HepG2 (cell line): ENCODE measurements around the gene C19orf33. TPM values are rescaled to one million over a fixed set of nuclear protein-coding genes. Genes with fewer than 3 reads are reported as not detected.

Experiments used
- CC2D1A ChIP-seq: sonication (generic); formaldehyde crosslinking; IDR thresholded peaks from 2 replicates; pipeline ENCODE4 v1.8.1; 2023; ENCODE audit warnings: mild to moderate bottlenecking, missing genetic modification reagents
- CCDC6 ChIP-seq: sonication (generic); formaldehyde crosslinking; IDR thresholded peaks from 2 replicates; pipeline ENCODE4 v1.8.1; 2022; ENCODE audit warnings: mild to moderate bottlenecking, missing genetic modification reagents, moderate library complexity
- EEA1 ChIP-seq: sonication (generic); formaldehyde crosslinking; IDR thresholded peaks from 2 replicates; pipeline ENCODE4 v1.5.1; 2020; ENCODE audit warnings: mild to moderate bottlenecking, missing genetic modification reagents, borderline replicate concordance
- FOXK2 ChIP-seq: fragments of 450-650 bp; IDR thresholded peaks from 2 replicates; pipeline ENCODE4 v1.6.1; 2016
- HOXA3 ChIP-seq: sonication (generic); formaldehyde crosslinking; IDR thresholded peaks from 2 replicates; pipeline ENCODE4 v1.5.0; 2020; ENCODE audit warnings: missing genetic modification reagents
- PAF1 ChIP-seq: IDR thresholded peaks from 2 replicates; pipeline ENCODE4 v1.6.1; 2016; ENCODE audit warnings: missing genetic modification reagents, missing compliant biosample characterization
- REST ChIP-seq, 2 experiments: IDR thresholded peaks; 2 replicates each; pipeline ENCODE4 v1.6.1; 2011 to 2012; ENCODE audit warnings: low read length in 2 of 2, borderline replicate concordance in 1 of 2, low read depth in 1 of 2, mild to moderate bottlenecking in 1 of 2, moderate library complexity in 1 of 2
- ZBTB20 ChIP-seq: sonication (generic); formaldehyde crosslinking; IDR thresholded peaks from 2 replicates; pipeline ENCODE4 v1.8.1; 2023; ENCODE audit warnings: missing genetic modification reagents, low read depth, mild to moderate bottlenecking, borderline replicate concordance
- ZBTB40 ChIP-seq, 2 experiments: fragments of 450-650 bp in 1 of 2; sonication (generic) in 1 of 2; formaldehyde crosslinking in 1 of 2; IDR thresholded peaks; 2 replicates each; pipeline versions ENCODE4 v1.6.1 to v1.8.0; 2016 to 2022; ENCODE audit warnings: antibody characterized with exemption in 1 of 2, mild to moderate bottlenecking in 1 of 2, missing genetic modification reagents in 1 of 2
- ZBTB49 ChIP-seq: sonication (generic); formaldehyde crosslinking; IDR thresholded peaks from 2 replicates; pipeline ENCODE4 v1.4.0; 2020; ENCODE audit warnings: missing genetic modification reagents, borderline replicate concordance
- ZFP82 ChIP-seq: sonication (generic); formaldehyde crosslinking; IDR thresholded peaks from 2 replicates; pipeline ENCODE4 v1.5.1; 2020; ENCODE audit warnings: mild to moderate bottlenecking, missing genetic modification reagents, borderline replicate concordance
- ZNF709 ChIP-seq: sonication (generic); formaldehyde crosslinking; IDR thresholded peaks from 2 replicates; pipeline ENCODE4 v1.5.0; 2020; ENCODE audit warnings: mild to moderate bottlenecking, missing genetic modification reagents
- ZNF746 ChIP-seq: sonication (generic); formaldehyde crosslinking; IDR thresholded peaks from 2 replicates; pipeline ENCODE4 v1.8.0; 2022; ENCODE audit warnings: mild to moderate bottlenecking, missing genetic modification reagents
- polyA plus RNA-seq, 8 experiments: library from polyadenylated mRNA; depleted of rRNA in 3 of 8; stranded (reverse) in 7 of 8; unstranded in 1 of 8; fragments of >200 nt; fragmentation: Illumina TruSeq in 4 of 8; extraction: Trizol in 4 of 8; gene quantifications; 2 replicates each; pipeline versions ENCODE4 v1.2.1 to v1.2.3, GENCODE V29; 2011 to 2016; ENCODE audit warnings: low read depth in 4 of 8, missing spikeins in 1 of 8, mixed read lengths in 1 of 8; ENCODE audit not compliant: insufficient read depth in 1 of 8
- total RNA-seq, 5 experiments: library from RNA; depleted of rRNA; stranded (reverse); fragments of >200 nt; fragmentation: Illumina TruSeq; extraction: Trizol; gene quantifications; 2 replicates each; pipeline ENCODE4 v1.2.3, GENCODE V29; 2016; ENCODE audit warnings: low read depth in 1 of 5

The C19orf33 gene
- total and polyA plus RNA-seq, 2 of the 13 experiments (the other 11 are each of a cell fraction or from before 2014, with no cell fraction given), result 2.5 to 3.3 TPM

GRCh38 chr19:38315657-38316476 lies 11.8 kb downstream of the C19orf33 start, which contains the start of gene YIF1B (continued):
- TF ChIP-seq REST (IDR thresholded peaks at IDR 0.05; ENCODE audit: borderline replicate concordance in 1 of 2, low read depth in 1 of 2, low read length in 2 of 2) (no peak), EEA1 (no peak), ZBTB20 (CRISPR knock-in tag) (0 out of 2 replicates have a peak, but pooled peaks have one; percentile 27), CCDC6 (no peak), ZFP82 (CRISPR knock-in tag) (no peak), FOXK2 (no peak), CC2D1A (CRISPR knock-in tag) (no peak), HOXA3 (CRISPR knock-in tag) (peak; percentile 68; the same call in 1 of the 2 replicates), ZNF709 (no peak), ZNF746 (CRISPR knock-in tag) (no peak), ZBTB49 (CRISPR knock-in tag) (no peak), PAF1 (CRISPR knock-in tag) (no peak), ZBTB40 (IDR thresholded peaks at IDR 0.05) (no peak), ZBTB40 (CRISPR knock-in tag; IDR thresholded peaks at IDR 0.05) (no peak; the same call in 1 of the 2 replicates)
